Upper lobe of right lung (tissue), 1 donor: Measurements from ENCODE around the gene CEP20. TPM values are rescaled to one million over a fixed set of nuclear protein-coding genes. Genes with fewer than 3 reads are reported as not detected.
A peak's percentile ranks its signal among the peaks of the same experiment; 100 is the strongest.

Experiments
- ATAC-seq: fragments of 200-7000 bp; cut with Tn5 transposase; one replicate; pipeline ENCODE4 v1.9.1; 2020; ENCODE audit warnings: mild to moderate bottlenecking, moderate library complexity
- DNase-seq: peaks from one replicate; pipeline ENCODE4 v3.0.0-alpha.2; 2020
- H3K27ac ChIP-seq: fragments of 200-600 bp; one replicate; pipeline ENCODE4 v1.8.0; 2022
- H3K27me3 ChIP-seq: fragments of 200-600 bp; one replicate; pipeline ENCODE4 v1.8.0; 2022; ENCODE audit warnings: mild to moderate bottlenecking
- H3K36me3 ChIP-seq: fragments of 200-600 bp; one replicate; pipeline ENCODE4 v1.8.0; 2022
- H3K4me1 ChIP-seq: fragments of 200-600 bp; one replicate; pipeline ENCODE4 v1.8.0; 2022
- H3K4me3 ChIP-seq: fragments of 200-600 bp; one replicate; pipeline ENCODE4 v1.8.0; 2022; ENCODE audit warnings: mild to moderate bottlenecking
- H3K9me3 ChIP-seq: fragments of 200-600 bp; one replicate; pipeline ENCODE4 v1.8.0; 2022
- CTCF ChIP-seq: fragments of 200-600 bp; IDR thresholded peaks from one replicate; pipeline ENCODE4 v1.8.0; 2022; ENCODE audit warnings: antibody characterized with exemption
- intact Hi-C: fragments of 100-400 bp; cut with DNase I; formaldehyde crosslinking; loops from one replicate; pipeline ENCODE4 v1.11.0; 2022
- total RNA-seq: library from RNA; stranded (reverse); fragmentation: NEBNext Ultra II Directional; extraction: Animal tissue kit (Norgen Biotek cat#: 25700); gene quantifications from one replicate; pipeline ENCODE4 v1.2.1, GENCODE V29; 2021
- donor health status: DM: no; HTN: yes; CAD: no; lungs with severe emphysema.

CEP20 gene
- total RNA-seq, 1 donor from 2014 or later, result 30.3 TPM

GRCh38 chr16:15827299-15827698 is 61.1 kb downstream of the CEP20 start:
- no peak overlapping the region for H3K27ac ChIP-seq
- H3K27me3 ChIP-seq, result no peaks in the 10 kb centered on the region
- H3K4me1 ChIP-seq, result peaks cover 2% of the 10 kb centered on the region
- intact Hi-C loops, result no loop called here
- H3K4me3 ChIP-seq, result no peak overlapping the region
- ATAC-seq (no peak), DNase-seq (peak; percentile 31)
- H3K36me3 ChIP-seq, result no peaks in the 10 kb centered on the region
- TF ChIP-seq CTCF, result no peak
- H3K9me3 ChIP-seq, result no peaks in the 10 kb centered on the region

- H3K36me3 ChIP-seq, result no peaks in the 10 kb centered on the region
- peaks cover 2% of the 10 kb centered on the region for H3K4me1 ChIP-seq
- no peaks in the 10 kb centered on the region for H3K9me3 ChIP-seq
- DNase-seq (no peak), ATAC-seq (no peak)
- H3K27ac ChIP-seq, result no peak overlapping the region
- no peak for TF ChIP-seq CTCF
- no peaks in the 10 kb centered on the region for H3K27me3 ChIP-seq
- intact Hi-C loops, result no loop called here
- no peak overlapping the region for H3K4me3 ChIP-seq
Measured at GRCh38 chr16:15825750-15826305, 62.6 kb downstream of the CEP20 start.

GRCh38 chr16:15822957-15823356 is 65.4 kb downstream of the CEP20 start:
- no peak for TF ChIP-seq CTCF
- H3K4me1 ChIP-seq, result no peaks in the 10 kb centered on the region
- H3K27me3 ChIP-seq, result no peaks in the 10 kb centered on the region
- H3K9me3 ChIP-seq, result no peaks in the 10 kb centered on the region
- no peak overlapping the region for H3K4me3 ChIP-seq
- H3K27ac ChIP-seq, result no peak overlapping the region
- intact Hi-C loops, result no loop called here
- peak; percentile 42 for ATAC-seq
- no peaks in the 10 kb centered on the region for H3K36me3 ChIP-seq
- peak; percentile 66 for DNase-seq

GRCh38 chr16:15820837-15821236 is 67.6 kb downstream of the CEP20 start:
- DNase-seq (no peak), ATAC-seq (no peak)
- Histone ChIP-seq H3K27ac (no peak overlapping the region), H3K9me3 (no peaks in the 10 kb centered on the region), H3K27me3 (no peaks in the 10 kb centered on the region), H3K4me3 (no peak overlapping the region), H3K36me3 (no peaks in the 10 kb centered on the region), H3K4me1 (no peaks in the 10 kb centered on the region)
- intact Hi-C loops, result no loop called here
- no peak for TF ChIP-seq CTCF

GRCh38 chr16:15819046-15819445 is 69.4 kb downstream of the CEP20 start:
- no peaks in the 10 kb centered on the region for H3K9me3 ChIP-seq
- DNase-seq, result no peak

More at GRCh38 chr16:15819046-15819445, 69.4 kb downstream of the CEP20 start:
- H3K4me3 ChIP-seq, result no peak overlapping the region
- intact Hi-C loops, result no loop called here
- H3K27ac ChIP-seq, result no peak overlapping the region
- no peaks in the 10 kb centered on the region for H3K4me1 ChIP-seq
- no peaks in the 10 kb centered on the region for H3K27me3 ChIP-seq
- ATAC-seq, result no peak
- no peak for TF ChIP-seq CTCF
- no peaks in the 10 kb centered on the region for H3K36me3 ChIP-seq
